ENCODE measurements around the gene HAO2.

The HAO2 gene

GRCh38 chr1:119440721-119441307 lies 72.2 kb downstream of the HAO2 start:
- no peak for DNase-seq (ENCODE audit: low spot score)

- DNase-seq (ENCODE audit: low spot score), result no peak
Measured at GRCh38 chr1:119442756-119443155, 74.2 kb downstream of the HAO2 start.

Measured in GM03348 (cell line).